DLD1 (cell line): ENCODE results near the gene UTS2B.

Experiments used
- in situ Hi-C: cut with HindIII; loops from 2 replicates; pipeline ENCODE4 v1.10.0; 2017; ENCODE audit warnings: low sequenced_read_pairs

The UTS2B gene

DNA sequence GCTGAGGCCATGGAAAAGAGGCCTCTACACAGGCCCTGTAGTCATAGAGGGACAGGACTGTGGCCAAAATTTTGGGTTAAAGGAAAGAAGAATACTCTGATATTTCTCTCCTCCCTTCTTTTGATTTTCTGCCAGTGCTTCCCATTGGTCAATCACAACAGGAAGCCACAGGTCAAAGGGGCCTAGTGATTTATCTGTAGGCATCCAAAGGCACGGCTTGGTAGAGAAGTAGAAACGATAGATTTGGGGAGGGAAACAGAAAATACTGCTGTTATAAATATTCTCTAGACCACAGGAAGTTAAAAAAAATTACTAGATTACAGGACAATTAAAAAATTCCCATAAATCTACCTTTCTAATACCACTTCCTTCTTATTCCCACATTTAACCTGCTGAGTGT, 2.8 kb downstream of the UTS2B start:
- in situ Hi-C loops, result no loop called here

DNA sequence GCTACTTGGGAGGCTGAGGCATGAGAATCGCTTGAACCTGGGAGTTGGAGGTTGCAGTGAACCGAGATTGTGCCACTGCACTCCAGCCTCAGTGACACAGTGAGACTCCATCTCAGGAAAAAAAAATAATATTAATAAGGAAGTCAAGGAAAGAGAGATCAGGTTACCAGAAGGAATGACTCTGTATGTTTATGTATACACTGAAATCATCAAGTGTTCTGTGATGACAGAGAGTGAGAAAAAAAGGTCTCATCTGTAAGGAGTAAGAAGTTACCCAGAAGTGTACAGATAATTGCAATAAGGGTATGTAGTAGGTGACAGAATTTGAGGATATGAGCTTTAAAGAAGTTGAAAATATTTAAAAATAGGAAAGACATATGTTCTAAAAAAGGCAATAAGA, 5.4 kb downstream of the UTS2B start:
- in situ Hi-C loops, result no loop called here

DNA sequence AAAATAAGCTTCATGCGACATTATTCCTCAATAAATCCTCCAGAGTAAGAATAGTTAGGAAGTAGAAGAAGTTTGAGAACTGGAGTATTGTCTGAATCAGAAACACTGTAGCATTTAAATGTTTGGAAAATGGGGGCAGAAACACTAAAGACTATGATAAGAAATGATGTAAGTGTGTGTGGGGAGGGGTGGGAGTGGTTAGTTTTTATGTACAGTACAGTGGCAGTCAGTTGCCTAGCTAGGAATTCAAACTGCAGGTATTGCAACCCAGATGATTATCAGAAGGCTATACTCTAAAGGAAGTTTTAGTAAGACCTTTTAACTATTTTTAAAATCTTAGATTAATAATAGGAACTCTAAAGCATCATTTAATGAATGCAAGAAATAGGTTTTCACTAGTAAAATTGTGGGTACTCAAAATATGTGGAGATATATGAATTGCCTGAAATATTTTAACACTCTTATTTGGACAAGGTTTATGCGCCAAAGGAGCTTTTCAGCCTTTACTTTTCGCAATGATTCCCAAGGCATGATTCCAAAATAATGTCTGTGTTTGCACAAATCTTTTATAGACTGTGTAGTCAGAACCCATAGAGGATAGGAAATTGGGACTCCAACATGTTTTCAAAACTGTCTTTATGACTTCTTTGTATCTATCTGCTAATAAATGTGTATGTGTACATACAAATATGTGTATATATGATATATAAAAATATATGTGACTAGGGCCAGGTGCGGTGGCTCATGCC, 9.1 kb downstream of the UTS2B start:
- in situ Hi-C loops, result no loop called here

DNA sequence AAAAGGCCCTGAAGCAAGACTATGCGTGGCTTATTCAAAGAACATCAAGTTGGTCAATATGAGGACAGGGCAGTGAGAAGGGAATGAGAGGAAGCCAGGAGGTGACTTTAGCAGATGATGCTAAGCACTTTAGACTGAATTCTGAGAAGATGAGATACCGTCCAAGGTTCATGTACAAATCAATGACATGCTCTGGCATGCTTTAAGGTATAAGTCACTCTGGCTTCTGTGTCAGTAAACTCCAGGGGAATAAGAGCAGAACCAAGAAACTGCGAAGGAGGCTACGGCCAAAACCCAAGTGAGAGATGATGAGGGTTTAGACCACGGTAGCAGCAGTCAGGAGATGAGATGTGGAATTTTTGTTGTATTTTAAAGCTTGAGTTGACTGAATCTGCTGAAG, 10.0 kb downstream of the UTS2B start:
- in situ Hi-C loops, result no loop called here

DNA sequence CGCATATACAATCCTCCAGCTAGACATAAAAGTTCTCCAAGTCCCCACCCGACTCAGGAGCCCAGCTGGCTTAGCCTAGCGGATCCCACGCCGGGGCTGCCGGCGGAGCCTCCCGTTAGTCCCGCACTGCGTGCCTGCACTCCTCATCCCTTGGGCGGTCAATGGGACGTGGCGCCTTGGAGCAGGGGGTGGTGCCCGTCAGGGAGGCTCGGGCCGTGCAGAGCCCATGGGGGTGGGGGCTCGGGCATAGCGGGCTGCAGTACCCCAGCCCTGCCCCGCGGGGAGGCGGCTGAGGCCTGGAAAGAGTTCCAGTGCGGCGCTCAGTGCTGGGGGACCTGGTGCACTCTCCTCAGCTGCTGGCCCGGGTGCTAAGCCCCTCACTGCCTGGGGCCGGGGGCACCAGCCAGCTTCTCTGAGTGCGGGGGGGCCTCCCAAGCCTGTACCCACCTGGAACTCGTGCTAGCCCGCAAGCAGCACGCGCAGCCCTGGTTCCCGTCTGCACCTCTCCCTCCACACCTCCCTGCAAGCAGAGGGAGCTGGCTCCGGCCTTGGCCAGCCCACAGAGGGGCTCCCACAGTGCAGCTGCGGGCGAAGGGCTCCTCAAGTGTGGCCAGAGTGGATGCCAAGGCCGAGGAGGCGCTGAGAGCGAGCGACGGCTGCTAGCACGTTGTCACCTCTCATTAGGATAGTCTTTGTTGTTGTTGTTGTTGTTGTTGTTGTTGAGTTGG, 13.3 kb downstream of the UTS2B start:
- in situ Hi-C loops, result no loop called here

DNA sequence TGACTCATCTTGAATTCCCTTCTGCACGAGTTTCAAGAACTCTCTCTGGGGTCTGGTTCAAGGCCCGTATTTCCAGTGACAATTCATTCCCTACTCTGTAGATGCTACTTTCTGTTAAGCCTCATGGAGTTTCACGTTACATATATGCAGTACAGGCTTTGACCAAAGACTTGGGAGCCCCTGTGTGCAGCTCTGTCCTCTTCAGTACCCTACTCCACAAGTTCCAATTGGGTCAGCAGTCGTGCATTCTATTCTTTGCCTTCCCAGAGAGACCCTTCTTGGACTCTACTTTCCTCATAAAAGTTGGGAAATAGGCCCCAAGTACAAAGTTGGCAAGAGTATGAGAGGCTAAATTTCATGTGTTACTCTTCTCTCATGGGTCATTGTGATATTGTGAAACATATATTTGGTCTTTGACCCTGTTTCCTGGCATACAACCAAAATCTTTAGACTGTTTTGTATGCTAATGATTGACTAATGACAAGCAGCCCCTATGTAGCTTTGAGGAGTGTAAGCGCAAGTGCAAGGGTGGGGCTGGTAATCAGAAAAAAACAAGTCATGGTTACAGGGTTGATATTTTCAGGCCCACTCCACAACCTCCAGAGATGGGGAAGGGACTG, 16.1 kb downstream of the UTS2B start:
- in situ Hi-C loops, result no loop called here

DNA sequence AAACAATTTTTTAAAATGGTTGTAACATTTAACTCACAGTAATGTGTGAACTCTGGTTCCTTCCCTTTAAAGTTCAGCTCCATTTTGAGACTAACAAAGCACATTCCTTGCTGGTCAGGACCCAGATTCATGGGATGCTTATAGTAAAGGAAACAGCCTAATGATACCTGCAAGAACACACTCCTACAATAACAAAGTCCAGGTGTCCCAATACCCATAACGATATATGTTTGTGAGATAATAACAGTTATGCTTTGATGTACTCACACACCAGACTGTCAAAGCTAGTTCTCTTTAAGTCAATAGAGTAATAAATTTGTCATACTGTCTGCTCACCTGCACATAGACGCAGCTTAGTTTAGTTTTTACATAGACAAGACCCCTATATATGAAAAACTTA, 17.0 kb downstream of the UTS2B start:
- in situ Hi-C loops, result no loop called here

DNA sequence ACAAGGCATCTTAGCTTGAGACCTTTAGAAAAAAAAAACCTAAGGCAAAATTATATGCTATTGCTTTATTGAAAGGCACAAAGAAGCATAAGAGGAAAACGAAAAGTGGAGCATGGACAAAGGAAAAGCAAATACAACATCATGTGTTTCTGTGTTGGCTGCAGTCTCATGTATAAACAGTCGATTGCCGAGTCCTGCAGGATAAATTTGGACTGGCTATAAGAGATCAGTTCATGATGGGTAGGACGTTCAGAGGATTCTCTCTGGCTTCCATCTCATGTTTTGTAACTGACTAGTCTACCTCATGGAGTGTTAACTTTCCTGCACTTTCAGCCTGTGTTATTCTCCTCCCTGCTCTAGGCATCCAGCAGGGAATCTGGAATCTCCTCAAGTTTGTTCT, 23.0 kb downstream of the UTS2B start:
- in situ Hi-C loops, result no loop called here

DNA sequence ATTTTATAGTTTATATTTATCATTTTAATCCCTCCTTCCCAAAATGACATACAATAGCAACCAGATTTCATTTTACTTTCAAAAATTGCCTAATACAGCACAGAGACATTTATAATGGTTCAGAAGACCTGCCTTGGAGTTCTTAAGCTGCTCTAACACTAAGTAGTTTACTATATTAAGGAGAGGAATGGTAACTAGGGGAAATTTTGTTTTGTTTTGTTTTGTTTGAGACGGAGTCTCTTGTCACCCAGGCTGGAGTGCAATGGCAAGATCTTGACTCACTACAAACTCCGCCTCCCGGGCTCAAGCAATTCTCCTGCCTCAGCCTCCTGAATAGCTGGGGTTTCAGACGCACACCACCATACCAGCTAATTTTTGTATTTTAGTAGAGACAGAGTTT, 23.9 kb downstream of the UTS2B start:
- in situ Hi-C loops, result no loop called here

DNA sequence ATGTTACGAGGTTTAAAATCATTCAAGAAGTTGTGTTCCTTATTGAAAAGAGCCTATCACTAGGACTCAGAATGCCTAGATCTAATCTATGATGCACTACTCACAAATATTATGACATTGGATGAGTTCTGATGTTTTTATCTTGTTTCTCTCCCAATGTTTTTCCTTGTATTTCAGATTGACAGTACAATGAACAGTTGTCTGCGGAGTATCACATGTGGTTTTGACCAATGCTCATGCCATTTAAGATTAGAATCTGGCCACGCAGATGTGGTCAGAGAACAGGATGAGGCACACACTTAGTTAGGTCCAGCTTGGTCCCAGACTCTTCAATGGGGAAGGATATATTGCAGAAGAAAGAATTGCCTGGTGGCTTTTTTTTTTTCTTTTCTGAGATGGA, 26.7 kb downstream of the UTS2B start:
- in situ Hi-C loops, result no loop called here

DNA sequence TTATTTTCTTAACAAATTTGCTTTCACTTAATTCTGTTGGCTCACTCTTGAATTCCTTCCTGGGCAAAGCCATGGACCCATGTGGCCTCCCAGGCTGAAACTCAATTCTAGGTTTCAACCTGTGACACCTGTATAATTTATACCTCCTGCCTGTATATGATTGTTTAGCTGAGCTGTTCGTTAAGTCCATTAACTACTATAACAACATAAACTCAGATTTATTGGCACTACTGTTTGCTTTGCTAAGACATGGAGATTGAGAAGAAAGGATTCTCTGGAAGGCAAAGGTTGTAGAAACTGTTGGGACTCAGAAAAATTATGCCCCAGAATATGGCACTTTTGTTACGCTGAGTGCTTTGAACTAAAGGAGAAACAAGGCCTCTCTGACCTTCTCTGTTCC, 27.9 kb downstream of the UTS2B start:
- in situ Hi-C loops, result no loop called here

DNA sequence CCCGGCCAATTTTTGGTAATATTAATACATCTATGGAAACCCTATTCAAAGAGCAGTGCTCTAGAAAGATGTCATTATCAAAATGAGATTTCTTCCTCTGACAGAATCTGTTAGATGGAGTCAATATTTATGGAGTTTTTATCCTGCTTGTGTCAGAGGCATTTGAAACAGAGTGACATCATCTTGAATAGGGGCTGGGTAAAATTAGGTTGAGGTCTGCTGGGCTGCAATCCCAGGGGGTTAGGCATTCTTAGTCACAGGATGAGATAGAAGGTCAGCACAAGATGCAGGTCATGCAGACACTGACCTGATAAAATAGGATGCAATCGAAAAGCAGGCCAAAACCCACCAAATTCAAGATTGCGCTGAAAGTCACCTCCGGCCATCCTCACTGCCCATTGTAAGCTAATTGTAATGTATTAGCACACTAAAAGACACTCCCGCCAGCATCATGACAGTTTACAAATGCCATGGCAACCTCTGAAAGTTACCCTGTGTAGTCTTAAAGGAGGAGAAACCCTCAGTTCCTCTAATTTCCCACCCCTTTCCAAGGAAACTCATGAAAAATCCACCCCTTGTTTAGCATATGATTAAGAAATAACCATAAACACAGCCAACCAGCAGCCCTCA, 28.4 kb downstream of the UTS2B start:
- in situ Hi-C loops, result no loop called here

DNA sequence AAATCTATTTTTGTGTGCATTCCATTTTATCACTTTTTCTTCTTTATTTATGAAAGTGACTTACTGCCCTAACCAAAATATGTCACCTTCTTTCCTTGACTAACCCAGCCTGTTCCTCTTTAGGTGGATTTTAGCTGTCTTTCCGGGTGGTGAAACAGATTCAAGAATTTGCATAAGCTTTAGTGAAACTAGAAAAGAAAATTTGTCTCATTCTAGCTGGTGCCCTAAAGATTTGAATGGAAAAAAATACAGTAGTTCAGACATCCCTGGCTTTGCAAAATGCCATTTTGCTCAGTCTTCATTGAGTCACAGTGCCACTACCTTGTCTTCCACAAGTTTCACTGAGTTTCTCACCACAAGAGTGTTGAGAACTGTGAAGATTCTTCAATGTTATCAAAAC, 29.3 kb downstream of the UTS2B start:
- in situ Hi-C loops, result no loop called here

DNA sequence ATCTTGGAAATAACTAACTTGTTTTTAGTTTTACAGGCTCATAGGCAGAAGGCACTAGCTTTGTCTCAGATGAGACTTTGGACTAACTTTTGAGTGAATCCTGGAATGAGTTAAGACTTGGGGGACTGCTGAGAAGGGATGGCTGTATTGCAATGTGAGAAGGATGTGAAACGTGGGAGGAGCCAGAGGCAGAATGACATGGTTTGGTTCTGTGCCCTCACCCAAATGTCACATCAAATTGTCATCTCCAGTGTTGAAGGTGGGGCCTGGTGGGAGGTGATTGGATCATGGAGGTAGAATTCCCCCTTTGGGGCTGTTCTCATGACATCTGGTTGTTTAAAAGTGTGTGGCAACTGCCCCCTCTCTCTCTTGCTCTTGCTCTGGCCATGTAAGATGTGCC, 29.9 kb downstream of the UTS2B start:
- in situ Hi-C loops, result no loop called here

DNA sequence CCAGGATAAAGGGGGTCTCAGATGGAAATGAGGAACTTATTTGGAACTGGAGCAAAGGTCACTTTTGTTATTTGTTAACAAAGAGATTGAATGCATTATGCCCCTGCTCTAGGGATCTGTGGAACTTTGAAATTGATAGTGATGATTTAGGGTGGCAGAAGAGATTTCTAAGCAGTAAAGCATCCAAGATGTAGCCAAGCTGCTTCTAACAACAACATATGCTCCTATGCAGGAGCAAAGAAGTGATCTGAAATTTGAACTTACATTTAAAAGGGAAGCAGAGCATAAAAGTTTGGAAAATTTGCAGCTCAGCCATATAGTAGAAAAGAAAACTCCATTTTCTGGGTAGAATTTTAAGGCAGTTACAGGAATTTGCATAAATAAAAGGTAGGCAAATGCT, 31.5 kb downstream of the UTS2B start:
- in situ Hi-C loops, result no loop called here

DNA sequence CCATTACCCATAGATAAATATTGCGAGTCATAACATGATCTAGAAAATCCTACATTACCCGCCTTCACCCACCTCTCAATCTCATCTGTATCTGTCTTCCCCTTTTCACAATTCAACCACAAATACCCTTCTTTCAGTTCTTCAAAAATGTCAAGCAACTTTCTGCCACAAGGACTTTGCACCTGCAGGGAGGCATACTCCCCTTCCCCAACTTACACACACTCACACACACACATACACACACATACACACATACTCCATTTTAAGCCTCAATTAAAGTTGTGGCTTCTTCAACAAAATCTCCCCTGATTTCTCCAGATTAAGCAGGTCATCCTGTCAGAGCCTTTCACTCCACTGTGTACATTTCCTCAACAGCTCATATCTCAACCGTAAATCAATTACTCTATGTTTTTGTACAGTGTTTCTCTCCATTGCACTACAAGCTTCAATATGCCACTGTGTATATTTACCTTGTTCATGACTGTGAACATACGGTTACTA, 34.2 kb downstream of the UTS2B start:
- in situ Hi-C loops, result no loop called here

DNA sequence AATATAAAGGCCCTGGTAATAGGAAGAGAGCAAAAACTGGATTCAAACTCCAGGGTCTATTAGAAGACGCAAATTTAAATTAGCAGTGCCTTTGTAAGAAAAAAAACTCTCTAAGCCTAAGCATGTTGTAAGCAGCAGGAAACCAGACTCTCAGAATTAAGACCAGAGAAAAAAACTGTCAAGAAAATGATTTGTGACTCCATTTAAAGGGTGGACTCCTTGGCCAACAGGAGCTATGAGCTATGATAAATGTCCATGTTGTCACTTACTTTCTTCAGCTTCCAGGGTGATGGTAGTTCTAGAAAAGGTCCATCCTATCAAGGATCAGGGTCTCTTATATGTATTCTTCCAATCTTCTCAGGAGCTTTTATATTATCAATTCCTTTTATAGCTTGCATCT, 36.0 kb downstream of the UTS2B start:
- in situ Hi-C loops, result no loop called here

DNA sequence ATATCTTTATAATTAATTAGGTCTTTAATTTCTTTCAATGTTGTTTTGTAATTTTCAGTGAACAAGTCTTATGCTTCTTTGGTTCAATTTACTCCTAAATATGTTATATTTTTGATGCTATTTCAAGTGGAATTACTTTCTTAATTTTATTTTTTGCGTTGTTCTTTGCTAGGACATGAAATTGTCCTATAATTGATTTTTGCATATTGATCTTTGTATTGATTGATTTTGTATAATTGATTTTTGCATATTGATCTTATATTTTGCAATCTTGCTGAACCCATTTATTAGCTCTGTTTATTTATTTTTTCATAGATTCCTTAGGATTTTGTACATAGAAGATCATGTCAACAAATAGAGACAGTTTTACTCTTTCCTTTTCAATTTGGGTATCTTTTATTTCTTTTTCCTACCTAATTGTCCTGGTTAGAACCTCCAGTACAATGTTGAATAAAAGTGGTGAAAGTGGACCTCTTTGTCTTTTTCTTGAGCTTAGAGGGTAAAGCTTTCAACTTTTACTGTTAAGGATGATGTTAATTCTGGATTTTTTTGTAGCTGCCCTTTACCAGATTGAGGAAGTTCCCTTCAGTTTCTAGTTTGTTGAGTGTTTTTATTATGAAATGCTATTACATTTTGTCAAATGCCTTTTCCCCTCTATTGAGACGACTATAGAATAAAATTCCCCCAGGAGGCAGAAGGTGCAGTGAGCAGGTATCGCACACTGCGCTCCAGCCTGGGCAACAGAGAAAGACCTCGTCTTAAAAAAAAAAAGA, 37.9 kb downstream of the UTS2B start:
- in situ Hi-C loops, result no loop called here

DNA sequence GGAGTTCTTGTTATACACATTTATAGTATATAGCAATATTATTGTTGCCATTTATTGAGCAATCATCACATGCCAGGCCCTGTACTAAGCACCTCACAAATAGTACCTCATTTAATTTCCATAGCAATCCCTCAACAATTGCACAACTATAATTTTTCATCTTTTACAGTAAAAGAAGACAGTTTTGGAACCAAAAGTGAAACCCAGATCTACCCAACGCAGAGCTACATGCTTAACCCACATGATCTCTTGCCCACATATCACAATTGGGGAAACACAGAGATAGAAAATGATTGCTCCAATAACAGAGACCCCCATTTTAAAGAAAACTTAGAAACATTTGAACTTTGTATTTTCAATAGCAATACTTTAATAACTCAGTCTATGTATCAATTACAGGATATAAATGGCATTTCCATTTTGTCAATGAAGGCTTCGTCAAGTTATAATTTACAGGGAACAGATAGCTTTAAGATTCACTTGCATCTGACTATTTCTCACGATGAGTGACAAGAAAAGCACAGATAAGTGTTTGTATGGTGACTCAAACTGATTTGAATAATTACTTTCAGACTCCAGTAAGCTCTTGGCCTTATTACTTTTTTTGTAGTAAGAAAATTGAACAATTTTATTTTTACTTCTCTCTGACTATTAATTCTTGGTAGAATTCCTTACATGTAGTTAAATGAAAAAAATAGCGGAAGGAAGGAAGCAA, 39.9 kb downstream of the UTS2B start:
- in situ Hi-C loops, result no loop called here

DNA sequence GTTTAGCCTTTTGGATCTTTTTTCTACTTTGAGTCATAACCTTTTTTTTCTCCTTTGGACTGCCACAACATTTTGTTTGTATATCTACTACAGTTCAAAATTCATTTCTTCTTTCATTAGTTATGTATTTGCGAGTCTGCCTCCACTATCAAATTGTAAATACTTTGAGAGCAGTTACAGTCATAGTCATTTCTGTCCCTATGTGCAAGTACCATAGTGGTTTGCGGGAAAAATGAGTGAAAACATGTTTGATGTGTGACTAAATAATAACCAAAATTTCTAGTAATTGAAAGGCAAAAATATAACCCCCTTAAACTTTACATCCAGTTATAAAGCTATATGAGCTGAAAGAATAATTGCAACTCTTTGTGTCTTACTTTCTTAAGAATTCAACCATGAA, 46.9 kb downstream of the UTS2B start:
- in situ Hi-C loops, result no loop called here
